Mucosa of rectum (tissue), 2 donors: ENCODE data around the gene KRT15.

Source experiments
- H3K27ac ChIP-seq, 2 donors: one replicate each; pipeline ENCODE4 v1.7.0; 2013; ENCODE audit warnings: inconsistent platforms in 2 of 2, low read depth in 2 of 2, low read length in 2 of 2
- H3K27me3 ChIP-seq, 2 donors: one replicate each; pipeline ENCODE4 v1.7.0; 2013; ENCODE audit warnings: low read length in 2 of 2; ENCODE audit not compliant: control insufficient read depth in 2 of 2, insufficient read depth in 2 of 2
- H3K36me3 ChIP-seq, 2 donors: one replicate each; pipeline ENCODE4 v1.7.0; 2013; ENCODE audit warnings: low read length in 2 of 2; ENCODE audit not compliant: control insufficient read depth in 2 of 2, insufficient read depth in 2 of 2
- H3K4me1 ChIP-seq, 2 donors: one replicate each; pipeline ENCODE4 v1.7.0; 2013; ENCODE audit warnings: low read length in 2 of 2, mild to moderate bottlenecking in 1 of 2; ENCODE audit not compliant: control insufficient read depth in 2 of 2, insufficient read depth in 2 of 2
- H3K4me3 ChIP-seq, 2 donors: one replicate each; pipeline ENCODE4 v1.7.0; 2013; ENCODE audit warnings: low read length in 2 of 2
- H3K9ac ChIP-seq, 2 donors: one replicate each; pipeline ENCODE4 v1.7.0; 2013; ENCODE audit warnings: low read length in 2 of 2, low read depth in 1 of 2, mild to moderate bottlenecking in 1 of 2
- H3K9me3 ChIP-seq, 2 donors: one replicate each; pipeline ENCODE4 v1.7.0; 2013; ENCODE audit warnings: low read length in 2 of 2; ENCODE audit not compliant: control insufficient read depth in 2 of 2
- donor health status: healthy.
- donor health status: Normal muscosa, but diverticular disease.

The KRT15 gene

DNA sequence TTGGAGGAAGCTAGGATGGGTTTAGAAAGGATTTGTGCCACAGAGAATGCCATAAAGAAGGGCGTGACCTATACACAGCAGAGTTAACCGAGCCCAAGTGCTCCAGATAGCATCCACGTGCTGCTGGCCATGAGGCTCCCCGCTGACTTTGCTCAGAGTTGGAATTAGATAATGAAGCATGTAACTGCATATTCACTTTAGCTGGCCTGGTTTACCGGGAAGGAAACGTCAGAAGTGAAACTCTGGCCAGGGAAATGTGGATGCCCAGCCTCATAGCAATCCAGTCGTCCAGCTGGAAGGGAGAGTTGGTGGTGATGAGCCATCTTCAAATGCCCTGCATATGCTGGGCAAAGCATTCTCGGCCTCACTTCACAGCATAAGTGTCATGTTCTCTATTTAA is 43.8 kb downstream of the KRT15 start:
- no peaks in the 10 kb centered on the region for H3K9me3 ChIP-seq

DNA sequence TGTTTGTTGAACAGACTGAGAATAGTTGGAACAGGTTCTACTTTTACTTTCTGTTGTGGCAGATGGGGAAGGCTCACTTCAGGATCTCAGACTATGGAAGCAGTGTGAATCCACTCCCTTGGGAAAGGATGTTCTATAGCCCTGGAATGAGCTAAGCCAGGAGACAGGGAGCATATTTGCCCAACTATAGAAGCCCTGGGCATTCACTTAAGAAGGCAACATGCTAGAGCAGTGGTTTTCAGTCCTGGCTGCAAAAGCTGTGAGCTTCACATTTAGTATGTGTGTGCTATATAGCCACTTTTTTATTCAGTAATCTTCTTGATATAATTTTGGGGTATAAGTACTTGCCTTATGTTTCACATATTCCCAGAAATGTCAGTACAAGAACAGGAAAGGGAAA is 50.3 kb downstream of the KRT15 start:
- Histone ChIP-seq H3K27me3 (peaks cover 3% of the 10 kb centered on the region in 2 donors), H3K4me3 (no peak overlapping the region), H3K9me3 (no peaks in the 10 kb centered on the region), H3K27ac (no peak overlapping the region), H3K9ac (no peak overlapping the region), H3K36me3 (no peaks in the 10 kb centered on the region), H3K4me1 (no peaks in the 10 kb centered on the region)

More for the DNA sequence above, 43.8 kb downstream of the KRT15 start:
- no peaks in the 10 kb centered on the region for H3K36me3 ChIP-seq
- H3K4me3 ChIP-seq, result no peak overlapping the region
- no peaks in the 10 kb centered on the region for H3K4me1 ChIP-seq
- H3K27ac ChIP-seq, result no peak overlapping the region
- H3K9ac ChIP-seq, result no peak overlapping the region
- no peaks in the 10 kb centered on the region for H3K27me3 ChIP-seq

DNA sequence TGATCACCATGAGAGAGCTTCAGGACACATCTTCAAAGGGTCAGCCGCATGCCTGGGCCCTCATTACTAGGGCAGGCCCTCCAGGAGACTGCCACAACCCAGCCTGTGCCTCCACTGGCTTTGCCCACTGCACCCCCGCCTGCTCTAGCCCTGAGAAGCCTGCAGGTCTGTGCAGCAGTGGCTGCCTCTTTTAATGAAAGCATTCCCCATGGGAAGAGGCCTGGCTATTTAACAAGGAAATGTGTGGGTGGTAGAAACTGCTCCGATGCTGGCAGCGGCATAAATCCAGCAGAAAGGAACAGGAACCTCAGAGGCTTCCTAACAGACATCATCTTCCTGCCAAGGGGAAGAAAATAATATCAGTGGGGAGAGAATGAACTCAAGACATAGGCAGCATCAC is 51.1 kb downstream of the KRT15 start:
- H3K9me3 ChIP-seq, result no peaks in the 10 kb centered on the region
- H3K27ac ChIP-seq, result no peak overlapping the region
- H3K27me3 ChIP-seq, result peaks cover 3% of the 10 kb centered on the region in 2 donors
- no peaks in the 10 kb centered on the region for H3K4me1 ChIP-seq
- H3K9ac ChIP-seq, result no peak overlapping the region
- H3K4me3 ChIP-seq, result no peak overlapping the region
- no peaks in the 10 kb centered on the region for H3K36me3 ChIP-seq

DNA sequence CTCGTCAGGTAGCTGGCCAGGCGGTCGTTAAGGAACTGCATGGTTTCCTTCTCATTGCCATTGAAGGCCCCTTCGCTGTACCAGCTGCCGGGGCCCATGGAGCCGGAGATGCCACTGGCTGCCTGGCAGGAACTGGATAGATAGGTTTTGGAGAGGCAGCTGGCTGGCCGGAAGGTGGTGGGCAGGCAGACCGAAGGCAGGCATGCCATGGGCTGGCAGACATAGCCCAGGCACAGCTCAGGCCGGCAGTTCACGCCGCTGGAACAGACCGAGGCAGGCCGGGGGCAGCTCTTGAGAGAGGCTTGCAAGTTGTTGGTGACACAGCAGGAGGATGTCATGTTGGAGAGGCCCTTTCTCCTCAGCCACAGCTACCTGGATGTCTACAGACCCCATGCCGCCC is 51.7 kb downstream of the KRT15 start, which contains the start of gene KRT32:
Gene KRT32, minus strand, starts transcription at position 399 of the 400 bp plus-strand sequence. Its CDS starts 61 bp downstream, at position 338.
- Histone ChIP-seq H3K9ac (no peak within 1 kb of the TSS), H3K36me3 (no peaks in the 10 kb centered on the region), H3K27ac (no peak within 1 kb of the TSS), H3K4me3 (no peak within 1 kb of the TSS), H3K27me3 (peaks cover 3% of the 10 kb centered on the region in 2 donors), H3K9me3 (no peaks in the 10 kb centered on the region), H3K4me1 (no peaks in the 10 kb centered on the region)

DNA sequence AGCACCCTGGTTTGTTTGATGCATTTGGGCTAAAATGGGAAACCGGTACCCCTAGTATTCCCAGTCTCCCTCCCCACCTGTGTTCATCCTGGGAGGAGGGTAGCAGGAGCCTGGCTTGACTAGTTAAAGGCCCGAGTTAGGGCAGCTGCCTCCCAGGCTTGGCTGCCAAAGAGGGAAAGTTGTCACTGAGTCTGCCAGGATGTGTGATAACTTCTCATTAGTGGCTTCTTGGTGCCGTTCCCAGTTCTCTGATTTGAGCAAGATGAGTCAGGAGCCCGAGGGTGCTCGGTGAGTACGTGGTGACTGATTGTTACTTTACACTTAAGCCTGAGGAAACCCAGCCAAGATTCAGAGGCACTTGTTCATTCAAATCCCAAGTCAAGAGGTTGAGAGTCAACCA is 54.0 kb downstream of the KRT15 start:
- no peak overlapping the region for H3K27ac ChIP-seq
- H3K4me1 ChIP-seq, result no peaks in the 10 kb centered on the region
- H3K36me3 ChIP-seq, result no peaks in the 10 kb centered on the region
- no peak overlapping the region for H3K4me3 ChIP-seq
- H3K9ac ChIP-seq, result no peak overlapping the region
- H3K27me3 ChIP-seq, result peaks cover 3% of the 10 kb centered on the region in 2 donors
- no peaks in the 10 kb centered on the region for H3K9me3 ChIP-seq

DNA sequence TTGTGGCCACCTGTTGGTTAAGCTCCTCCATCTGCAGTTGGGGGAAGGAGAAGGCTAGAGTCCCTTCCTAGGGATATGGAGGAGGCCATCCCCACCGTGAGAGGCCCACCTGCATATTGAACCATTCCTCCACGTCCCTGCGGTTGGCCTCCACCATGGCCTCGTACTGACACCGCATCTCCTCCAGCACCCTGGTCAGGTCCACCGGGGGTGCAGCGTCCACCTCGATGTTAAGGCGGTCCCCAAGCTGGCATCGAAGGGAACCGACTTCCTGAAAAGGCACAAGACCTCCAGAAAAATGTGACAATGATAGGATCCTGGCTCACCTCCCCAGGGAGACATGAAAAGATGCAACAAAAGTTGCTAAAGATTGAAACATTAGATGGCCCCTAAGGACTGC is 54.5 kb downstream of the KRT15 start:
- Histone ChIP-seq H3K27ac (no peak overlapping the region), H3K9ac (no peak overlapping the region), H3K4me1 (no peaks in the 10 kb centered on the region), H3K27me3 (peaks cover 3% of the 10 kb centered on the region in 2 donors), H3K36me3 (no peaks in the 10 kb centered on the region), H3K9me3 (no peaks in the 10 kb centered on the region), H3K4me3 (no peak overlapping the region)

DNA sequence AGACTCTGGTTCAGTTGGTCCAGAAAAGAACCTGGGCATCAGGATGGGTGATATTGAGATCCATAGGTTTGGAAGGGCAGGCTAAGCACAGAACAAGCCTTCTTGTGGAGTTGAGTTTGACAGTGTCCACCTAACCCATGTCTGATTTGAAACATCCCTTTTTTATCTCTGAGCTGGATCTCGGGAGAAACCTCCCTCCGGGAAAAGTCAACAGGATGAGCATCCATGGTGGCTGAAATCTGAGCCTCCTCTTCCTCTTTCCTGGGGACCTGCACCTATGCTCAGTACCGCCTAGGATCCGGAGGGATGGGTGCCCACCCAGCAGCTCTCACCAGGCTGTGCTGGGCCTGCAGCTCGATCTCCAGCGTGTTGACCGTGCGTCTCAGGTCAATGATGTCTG is 54.9 kb downstream of the KRT15 start:
- Histone ChIP-seq H3K4me1 (no peaks in the 10 kb centered on the region), H3K9me3 (no peaks in the 10 kb centered on the region), H3K9ac (no peak overlapping the region), H3K27ac (no peak overlapping the region), H3K36me3 (no peaks in the 10 kb centered on the region), H3K27me3 (peaks cover 3% of the 10 kb centered on the region in 2 donors), H3K4me3 (no peak overlapping the region)
